PC-3 (cell line): ENCODE measurements around the gene TOLLIP. TPM values are rescaled to one million over a fixed set of nuclear protein-coding genes. Genes with fewer than 3 reads are reported as not detected.

Source experiments
- ATAC-seq: fragments of 200-7000 bp; cut with Tn5 transposase; 2 replicates; pipeline ENCODE4 v1.9.1; 2020; ENCODE audit warnings: mild to moderate bottlenecking, moderate library complexity
- BruUV-seq: library from RNA; stranded (reverse); fragments of 400-500 nt; replicated peaks from 2 replicates; lab custom pipeline; 2021; lab: Mats Ljungman, UMichigan
- CTCF ChIA-PET: fragments of 300-600 bp; sonication (Branson Sonifier 250); formaldehyde crosslinking; loops from one replicate; lab custom pipeline; 2022; ENCODE audit warnings: antibody characterized with exemption; lab: Charles Lee
- POLR2A ChIA-PET: fragments of 300-600 bp; sonication (Branson Sonifier 250); formaldehyde crosslinking; loops from one replicate; lab custom pipeline; 2022; ENCODE audit warnings: antibody characterized with exemption; ENCODE audit not compliant: unreplicated experiment; lab: Charles Lee
- DNase-seq: peaks from one replicate; pipeline ENCODE4 v3.0.0-alpha.2; 2015
- H2AFZ ChIP-seq: fragments of 300-600 bp; sonication (generic); 2 replicates; pipeline ENCODE4 v1.6.0; 2016; ENCODE audit warnings: antibody characterized with exemption, low read length
- H3F3A ChIP-seq: fragments of 300-600 bp; sonication (generic); one replicate; pipeline ENCODE4 v1.6.0; 2017; ENCODE audit warnings: antibody characterized with exemption, low read length, control low read depth, mild to moderate bottlenecking; ENCODE audit not compliant: unreplicated experiment
- H3K27ac ChIP-seq: fragments of 300-600 bp; sonication (generic); 2 replicates; pipeline ENCODE4 v1.5.1; 2016; ENCODE audit warnings: mild to moderate bottlenecking, low read length
- H3K27me3 ChIP-seq: fragments of 300-600 bp; sonication (generic); 2 replicates; pipeline ENCODE4 v1.6.1; 2016; ENCODE audit warnings: low read length, mixed read lengths
- H3K36me3 ChIP-seq: fragments of 300-600 bp; sonication (generic); 2 replicates; pipeline ENCODE4 v1.6.1; 2016; ENCODE audit warnings: low read depth, mixed run types, low read length, mixed read lengths
- H3K4me1 ChIP-seq: fragments of 300-600 bp; sonication (generic); 2 replicates; pipeline ENCODE4 v1.5.1; 2016; ENCODE audit warnings: low read length; ENCODE audit not compliant: insufficient read depth
- H3K4me2 ChIP-seq: fragments of 300-600 bp; sonication (generic); 2 replicates; pipeline ENCODE4 v1.6.0; 2016; ENCODE audit warnings: low read length
- H3K4me3 ChIP-seq: fragments of 300-600 bp; sonication (generic); 2 replicates; pipeline ENCODE4 v1.5.1; 2016; ENCODE audit warnings: mild to moderate bottlenecking, low read length, mixed read lengths
- H3K79me2 ChIP-seq: fragments of 300-600 bp; sonication (generic); 2 replicates; pipeline ENCODE4 v1.6.1; 2017; ENCODE audit warnings: low read length, mixed read lengths
- H3K9ac ChIP-seq: fragments of 300-600 bp; sonication (generic); 2 replicates; pipeline ENCODE4 v1.6.0; 2016; ENCODE audit warnings: mild to moderate bottlenecking, low read length
- H3K9me2 ChIP-seq: fragments of 300-600 bp; sonication (generic); replicated peaks from 2 replicates; pipeline ENCODE4 v1.6.1; 2016; ENCODE audit warnings: mixed run types, low read length, mixed read lengths
- H3K9me3 ChIP-seq: fragments of 300-600 bp; sonication (generic); 2 replicates; pipeline ENCODE4 v1.6.1; 2016; ENCODE audit warnings: low read length, mixed read lengths
- H4K20me1 ChIP-seq: fragments of 300-600 bp; sonication (generic); 2 replicates; pipeline ENCODE4 v1.6.1; 2016; ENCODE audit warnings: low read length, mixed read lengths
- CTCF ChIP-seq: fragments of 300-600 bp; sonication (generic); conservative IDR thresholded peaks from 2 replicates; pipeline ENCODE4 v1.5.1; 2017; ENCODE audit warnings: antibody characterized with exemption, low read depth, mild to moderate bottlenecking, low read length
- EZH2 ChIP-seq: fragments of 300-600 bp; sonication (generic); IDR thresholded peaks from one replicate; pipeline ENCODE4 v1.6.1; 2017; ENCODE audit warnings: antibody characterized with exemption, mild to moderate bottlenecking, low read length; ENCODE audit not compliant: unreplicated experiment
- EZH2phosphoT487 ChIP-seq: fragments of 300-600 bp; sonication (generic); IDR thresholded peaks from 2 replicates; pipeline ENCODE4 v1.6.1; 2018; ENCODE audit warnings: mild to moderate bottlenecking, antibody characterized with exemption, low read length, borderline replicate concordance
- intact Hi-C: fragments of 100-400 bp; cut with micrococcal nuclease; formaldehyde crosslinking; loops from 2 replicates; pipeline ENCODE4 v1.9.0; 2023
- total RNA-seq: library from RNA; depleted of rRNA; stranded (reverse); fragments of >200 nt; gene quantifications from 2 replicates; pipeline ENCODE4 v1.2.3, GENCODE V29; 2014

The TOLLIP gene
- total RNA-seq, 1 experiment from 2014 or later: 43.2 TPM

GRCh38 chr11:1259561-1259960 is 49.9 kb downstream of the TOLLIP start:
- Histone ChIP-seq H3K27ac (no peak overlapping the region), H3K9ac (no peak overlapping the region), H3K36me3 (no peaks in the 10 kb centered on the region), H3K27me3 (no peaks in the 10 kb centered on the region), H2AFZ (no peak overlapping the region), H3K79me2 (no peaks in the 10 kb centered on the region), H3F3A (no peaks in the 10 kb centered on the region), H4K20me1 (no peaks in the 10 kb centered on the region), H3K4me2 (no peak overlapping the region), H3K9me2 (no peaks in the 10 kb centered on the region), H3K9me3 (no peaks in the 10 kb centered on the region), H3K4me3 (no peak overlapping the region), H3K4me1 (peaks cover 13% of the 10 kb centered on the region)
- ChIA-PET POLR2A (no interaction called here), CTCF (no interaction called here)
- no peak for DNase-seq
- TF ChIP-seq EZH2phosphoT487: no peak
- no peak for TF ChIP-seq CTCF
- TF ChIP-seq EZH2: no peak
- no TSS peak for BruUV-seq
- intact Hi-C loops: no loop called here
- no peak for ATAC-seq

- Histone ChIP-seq H2AFZ (no peak overlapping the region), H3F3A (no peaks in the 10 kb centered on the region), H3K4me2 (no peak overlapping the region), H3K27me3 (no peaks in the 10 kb centered on the region), H3K9ac (no peak overlapping the region), H3K4me1 (peaks cover 13% of the 10 kb centered on the region), H4K20me1 (no peaks in the 10 kb centered on the region), H3K79me2 (no peaks in the 10 kb centered on the region), H3K36me3 (no peaks in the 10 kb centered on the region), H3K4me3 (no peak overlapping the region), H3K9me2 (no peaks in the 10 kb centered on the region), H3K27ac (no peak overlapping the region), H3K9me3 (no peaks in the 10 kb centered on the region)
- TF ChIP-seq EZH2phosphoT487 (no peak), CTCF (no peak), EZH2 (no peak)
- no TSS peak for BruUV-seq
- ChIA-PET POLR2A (no interaction called here), CTCF (no interaction called here)
- ATAC-seq: no peak
- intact Hi-C loops: no loop called here
- DNase-seq: no peak
Observed at GRCh38 chr11:1259076-1259461, 50.4 kb downstream of the TOLLIP start.

DNA sequence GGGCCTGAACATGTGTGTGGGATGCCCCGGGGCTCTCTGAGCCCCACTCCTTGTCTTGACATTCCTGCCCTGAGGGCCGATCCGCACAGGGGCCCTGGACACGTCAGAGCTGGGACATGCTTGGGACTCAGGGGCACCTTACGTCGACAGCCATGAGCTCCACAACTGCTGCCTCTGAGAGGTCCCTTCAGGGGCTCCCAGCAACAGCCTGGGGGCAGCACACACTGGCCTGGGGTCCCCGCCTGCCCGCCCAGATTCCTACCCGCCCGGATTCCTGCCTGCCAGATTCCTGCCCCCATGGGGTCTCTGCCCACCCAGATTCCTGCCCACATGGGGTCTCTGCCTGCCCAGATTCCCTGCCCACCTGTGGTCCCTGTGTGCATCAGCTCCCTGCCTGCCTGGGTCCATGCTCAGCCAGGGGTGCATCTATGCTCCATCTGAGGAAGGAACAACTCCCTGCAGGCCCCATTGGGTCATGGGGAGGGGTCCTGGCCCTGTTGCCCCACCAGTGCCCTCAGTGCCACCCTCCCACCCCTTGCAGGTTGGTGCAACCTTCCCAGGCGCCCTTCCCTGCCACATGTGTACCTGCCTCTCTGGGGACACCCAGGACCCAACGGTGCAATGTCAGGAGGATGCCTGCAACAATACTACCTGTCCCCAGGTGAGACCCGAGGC is 50.9 kb downstream of the TOLLIP start:
- Histone ChIP-seq H3K4me2 (no peak overlapping the region), H4K20me1 (no peaks in the 10 kb centered on the region), H3K4me1 (peaks cover 13% of the 10 kb centered on the region), H3K27me3 (no peaks in the 10 kb centered on the region), H3F3A (no peaks in the 10 kb centered on the region), H3K27ac (no peak overlapping the region), H3K9ac (no peak overlapping the region), H3K4me3 (no peak overlapping the region), H3K9me2 (no peaks in the 10 kb centered on the region), H3K36me3 (no peaks in the 10 kb centered on the region), H2AFZ (no peak overlapping the region), H3K9me3 (no peaks in the 10 kb centered on the region), H3K79me2 (no peaks in the 10 kb centered on the region)
- BruUV-seq: no TSS peak
- ChIA-PET POLR2A (no interaction called here), CTCF (no interaction called here)
- ATAC-seq: no peak
- DNase-seq: no peak
- intact Hi-C loops: no loop called here
- no peak for TF ChIP-seq EZH2
- no peak for TF ChIP-seq CTCF
- no peak for TF ChIP-seq EZH2phosphoT487
